Parathyroid adenoma (tissue), 2 donors: Measurements from ENCODE around the gene CADPS2.

ENCODE experiments used
- H2AFZ ChIP-seq: fragments of 300-600 bp; sonication (generic); one replicate; pipeline ENCODE4 v1.7.0; 2017; ENCODE audit warnings: antibody characterized with exemption, mild to moderate bottlenecking
- H3K27ac ChIP-seq: fragments of 300-600 bp; sonication (generic); one replicate; pipeline ENCODE4 v1.7.0; 2017
- H3K27me3 ChIP-seq: fragments of 300-600 bp; sonication (generic); one replicate; pipeline ENCODE4 v1.7.0; 2017; ENCODE audit warnings: low read length; ENCODE audit not compliant: control insufficient read depth, insufficient read depth
- H3K36me3 ChIP-seq: fragments of 300-600 bp; sonication (generic); one replicate; pipeline ENCODE4 v1.7.0; 2017; ENCODE audit warnings: low read length; ENCODE audit not compliant: control insufficient read depth, insufficient read depth
- H3K4me1 ChIP-seq: fragments of 300-600 bp; sonication (generic); one replicate; pipeline ENCODE4 v1.7.0; 2017; ENCODE audit warnings: control low read depth
- H3K4me2 ChIP-seq: fragments of 300-600 bp; sonication (generic); one replicate; pipeline ENCODE4 v1.7.0; 2017; ENCODE audit warnings: low read length
- H3K4me3 ChIP-seq: fragments of 300-600 bp; sonication (generic); one replicate; pipeline ENCODE4 v1.7.0; 2017; ENCODE audit warnings: low read depth, low read length
- H3K79me2 ChIP-seq: fragments of 300-600 bp; sonication (generic); one replicate; pipeline ENCODE4 v1.7.0; 2017; ENCODE audit warnings: control low read depth
- H3K9ac ChIP-seq: fragments of 300-600 bp; sonication (generic); one replicate; pipeline ENCODE4 v1.7.0; 2017; ENCODE audit warnings: mild to moderate bottlenecking
- H3K9me3 ChIP-seq: fragments of 300-600 bp; sonication (generic); one replicate; pipeline ENCODE4 v1.7.0; 2017; ENCODE audit warnings: low read length; ENCODE audit not compliant: control insufficient read depth
- TF ChIP-seq, protein P1 (sequence below): fragments of 300-600 bp; sonication (generic); IDR thresholded peaks from one replicate; pipeline ENCODE4 v1.7.0; 2017; ENCODE audit warnings: antibody characterized with exemption, mild to moderate bottlenecking
- donor health status: primary hyperparathyroidism.

CADPS2 gene

DNA sequence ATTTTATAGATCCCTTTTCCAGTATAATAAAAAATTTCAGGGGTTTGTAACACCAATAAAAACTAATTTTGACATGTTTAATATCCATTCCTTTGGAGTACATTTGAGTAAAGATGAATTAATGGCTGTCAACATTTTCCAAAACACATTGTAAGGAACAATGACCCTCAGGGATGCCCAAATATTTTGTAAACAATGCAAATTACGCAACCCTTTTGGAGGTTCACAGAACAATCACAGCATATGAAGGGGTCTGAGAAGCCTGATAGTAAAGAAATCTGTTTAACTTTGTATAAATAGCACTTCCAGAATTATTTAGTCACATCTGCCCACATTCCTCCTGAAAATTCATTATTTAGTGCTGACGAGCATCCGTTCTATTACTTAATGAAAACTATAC is 428.9 kb downstream of the CADPS2 start:
- Histone ChIP-seq H3K4me2 (no peak overlapping the region), H3K79me2 (no peaks in the 10 kb centered on the region), H3K4me1 (no peaks in the 10 kb centered on the region), H3K9me3 (no peaks in the 10 kb centered on the region), H3K4me3 (no peak overlapping the region), H2AFZ (no peak overlapping the region), H3K9ac (no peak overlapping the region), H3K27ac (no peak overlapping the region), H3K36me3 (no peaks in the 10 kb centered on the region), H3K27me3 (no peaks in the 10 kb centered on the region)
- TF ChIP-seq, protein P1, sequence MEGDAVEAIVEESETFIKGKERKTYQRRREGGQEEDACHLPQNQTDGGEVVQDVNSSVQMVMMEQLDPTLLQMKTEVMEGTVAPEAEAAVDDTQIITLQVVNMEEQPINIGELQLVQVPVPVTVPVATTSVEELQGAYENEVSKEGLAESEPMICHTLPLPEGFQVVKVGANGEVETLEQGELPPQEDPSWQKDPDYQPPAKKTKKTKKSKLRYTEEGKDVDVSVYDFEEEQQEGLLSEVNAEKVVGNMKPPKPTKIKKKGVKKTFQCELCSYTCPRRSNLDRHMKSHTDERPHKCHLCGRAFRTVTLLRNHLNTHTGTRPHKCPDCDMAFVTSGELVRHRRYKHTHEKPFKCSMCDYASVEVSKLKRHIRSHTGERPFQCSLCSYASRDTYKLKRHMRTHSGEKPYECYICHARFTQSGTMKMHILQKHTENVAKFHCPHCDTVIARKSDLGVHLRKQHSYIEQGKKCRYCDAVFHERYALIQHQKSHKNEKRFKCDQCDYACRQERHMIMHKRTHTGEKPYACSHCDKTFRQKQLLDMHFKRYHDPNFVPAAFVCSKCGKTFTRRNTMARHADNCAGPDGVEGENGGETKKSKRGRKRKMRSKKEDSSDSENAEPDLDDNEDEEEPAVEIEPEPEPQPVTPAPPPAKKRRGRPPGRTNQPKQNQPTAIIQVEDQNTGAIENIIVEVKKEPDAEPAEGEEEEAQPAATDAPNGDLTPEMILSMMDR, result no peak

DNA sequence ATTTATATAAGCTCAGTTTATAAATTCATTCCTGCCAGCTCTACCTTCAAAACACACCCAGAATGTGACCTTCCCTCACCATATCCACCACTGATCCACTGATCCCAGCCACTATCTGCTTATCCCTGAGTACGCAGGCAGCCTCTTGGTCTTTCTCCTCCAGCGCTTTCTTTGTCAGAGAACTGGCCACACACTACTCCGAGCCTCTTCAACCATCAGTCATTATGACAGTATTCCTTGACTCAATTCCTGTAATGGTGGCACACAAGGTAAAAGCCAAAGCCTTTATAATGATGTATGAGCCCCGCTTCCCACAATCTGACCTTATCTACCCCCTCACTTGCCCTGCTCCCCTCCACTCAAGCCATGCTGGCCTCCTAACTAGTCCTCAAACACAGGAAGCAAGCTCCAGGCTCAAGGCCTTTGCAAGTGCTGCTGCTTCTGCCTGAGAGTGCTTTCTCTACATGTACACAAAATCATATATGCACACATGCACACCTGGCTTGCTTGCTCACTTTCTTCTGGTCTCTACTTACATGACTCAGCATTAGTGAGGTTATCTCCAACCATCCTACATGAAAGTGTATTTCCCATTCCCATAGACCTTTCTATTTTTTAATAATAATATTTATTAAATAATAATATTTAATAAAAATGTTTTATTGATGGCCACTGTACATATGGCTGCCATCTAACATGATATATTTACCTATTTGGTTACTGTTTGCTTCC is 431.3 kb downstream of the CADPS2 start:
- Histone ChIP-seq H3K4me3 (no peak overlapping the region), H2AFZ (no peak overlapping the region), H3K4me2 (no peak overlapping the region), H3K36me3 (no peaks in the 10 kb centered on the region), H3K27ac (no peak overlapping the region), H3K9me3 (no peaks in the 10 kb centered on the region), H3K79me2 (no peaks in the 10 kb centered on the region), H3K9ac (no peak overlapping the region), H3K27me3 (no peaks in the 10 kb centered on the region), H3K4me1 (no peaks in the 10 kb centered on the region)
- TF ChIP-seq, protein P1, result no peak

DNA sequence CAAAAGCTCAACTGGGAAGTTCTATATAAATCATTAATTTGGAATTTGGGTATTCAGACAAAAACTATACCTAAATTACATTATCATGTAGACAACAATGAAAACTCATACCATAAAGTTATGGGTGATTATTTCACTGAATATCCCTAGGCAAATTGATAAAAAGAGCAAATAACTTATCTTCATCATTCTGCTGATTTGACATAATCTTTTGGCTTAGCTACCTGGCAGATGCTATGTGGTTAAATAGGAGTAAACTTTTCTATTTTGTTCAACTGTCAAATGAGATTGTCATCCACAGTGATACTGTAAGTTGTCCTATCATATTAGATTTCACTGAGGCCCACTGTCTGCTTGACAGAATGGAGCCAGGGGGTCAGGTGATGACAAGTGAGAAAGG is 432.8 kb downstream of the CADPS2 start:
- no peaks in the 10 kb centered on the region for H3K79me2 ChIP-seq
- H2AFZ ChIP-seq, result no peak overlapping the region

DNA sequence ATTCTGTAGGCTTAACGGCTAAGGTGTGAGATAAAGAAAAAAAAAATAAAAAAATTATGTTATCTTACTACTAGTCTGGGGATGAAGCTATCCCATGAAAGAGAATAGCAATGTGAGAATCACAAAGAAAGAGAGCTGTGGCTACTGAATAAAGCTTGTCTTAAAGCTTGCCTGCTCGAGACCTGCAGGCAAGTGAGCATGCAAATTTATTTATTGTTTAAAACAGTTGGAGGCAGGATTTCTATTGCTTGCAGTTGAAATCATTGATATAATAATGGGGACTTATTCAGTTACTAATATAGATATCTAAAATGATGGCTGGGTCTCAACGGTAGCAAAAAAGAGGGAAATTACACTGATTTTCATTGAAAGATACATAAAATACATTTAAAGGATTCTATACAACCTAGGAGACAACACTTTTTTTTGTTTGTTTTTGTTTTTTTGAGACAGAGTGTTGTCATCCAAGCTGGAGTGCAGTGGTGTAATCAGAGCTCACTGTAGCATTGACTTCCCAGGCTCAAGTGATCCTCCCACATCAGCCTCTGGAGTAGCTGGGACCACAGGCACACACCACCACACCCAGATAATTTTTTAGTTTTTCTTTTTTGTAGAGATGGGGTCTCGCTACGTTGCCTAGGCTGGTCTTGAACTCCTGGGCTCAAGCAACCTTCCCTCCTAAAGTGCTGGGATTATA is 437.2 kb downstream of the CADPS2 start:
- H3K27ac ChIP-seq, result no peak overlapping the region
- TF ChIP-seq, protein P1, result no peak
- no peaks in the 10 kb centered on the region for H3K9me3 ChIP-seq
- no peaks in the 10 kb centered on the region for H3K36me3 ChIP-seq
- H3K4me1 ChIP-seq, result no peaks in the 10 kb centered on the region
- no peaks in the 10 kb centered on the region for H3K79me2 ChIP-seq
- no peaks in the 10 kb centered on the region for H3K27me3 ChIP-seq
- H3K4me3 ChIP-seq, result no peak overlapping the region
- no peak overlapping the region for H2AFZ ChIP-seq
- no peak overlapping the region for H3K4me2 ChIP-seq
- no peak overlapping the region for H3K9ac ChIP-seq

More for the DNA sequence above, 432.8 kb downstream of the CADPS2 start:
- Histone ChIP-seq H3K36me3 (no peaks in the 10 kb centered on the region), H3K4me3 (no peak overlapping the region), H3K9me3 (no peaks in the 10 kb centered on the region), H3K27me3 (no peaks in the 10 kb centered on the region), H3K9ac (no peak overlapping the region), H3K4me2 (no peak overlapping the region), H3K4me1 (no peaks in the 10 kb centered on the region), H3K27ac (no peak overlapping the region)
- TF ChIP-seq, protein P1, result no peak
